ENCODE data around the gene MAML1.
A peak's percentile ranks its signal among the peaks of the same experiment; 100 is the strongest.

MAML1 gene

DNA sequence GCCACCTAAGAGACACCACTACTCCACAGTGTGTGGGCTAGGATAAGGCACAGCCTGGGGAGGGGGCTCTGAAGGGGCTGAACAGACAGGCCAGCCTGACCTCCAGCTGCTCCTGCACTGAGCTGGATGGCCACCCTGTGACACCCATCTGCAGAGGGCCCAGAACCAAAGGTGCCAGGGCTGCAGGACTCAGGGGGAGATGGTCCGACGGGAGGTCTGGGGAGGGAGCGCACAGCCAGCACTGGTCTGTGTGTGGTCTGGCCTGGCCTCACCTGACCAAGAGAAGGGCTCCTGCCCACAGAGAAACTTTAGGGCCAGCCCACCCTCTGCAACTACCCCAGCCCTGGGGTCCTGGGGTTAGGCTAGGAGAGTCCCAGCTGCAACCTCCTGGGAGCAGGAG, 62.0 kb downstream of the MAML1 start:
- no peak for DNase-seq

GRCh38 chr5:179795049-179795862, 62.6 kb downstream of the MAML1 start:
- no peak for DNase-seq

GRCh38 chr5:179795863-179796833, 63.5 kb downstream of the MAML1 start:
- DNase-seq, result no peak

DNA sequence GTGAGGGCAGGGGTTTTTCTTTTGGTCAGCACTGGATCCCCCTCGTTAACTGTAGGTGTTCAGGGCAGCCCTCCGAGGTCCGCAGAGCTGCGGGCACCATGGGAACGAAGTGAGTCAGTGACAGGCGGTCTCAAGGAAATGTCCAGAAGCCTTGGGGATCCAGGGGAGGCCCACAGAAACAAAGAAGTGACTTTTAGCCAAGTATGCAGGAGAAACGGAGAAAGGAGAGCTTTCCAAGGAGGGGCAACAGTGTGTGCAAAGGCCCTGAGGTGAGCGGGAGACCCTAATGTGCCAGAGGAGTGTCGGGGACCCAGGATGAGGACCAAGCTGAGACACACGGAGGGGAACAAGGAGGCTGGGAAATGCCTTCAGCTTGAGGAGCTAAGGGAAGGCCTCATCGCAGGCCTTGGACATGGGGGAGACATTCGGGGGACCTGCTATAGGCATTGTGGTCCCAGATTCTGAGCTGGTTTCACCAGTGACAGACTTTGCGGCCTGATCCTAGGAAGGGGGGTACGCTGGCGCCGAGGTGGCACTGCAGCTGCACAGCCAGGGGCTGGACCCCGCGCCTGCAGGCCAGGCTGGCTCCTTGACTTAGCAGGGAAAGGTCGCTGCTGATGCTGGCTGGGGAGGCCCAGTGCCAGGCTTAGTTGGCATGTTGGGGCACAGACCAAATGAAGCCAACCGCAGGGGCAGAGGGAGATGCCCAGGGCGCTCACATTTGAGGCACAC, 64.4 kb downstream of the MAML1 start:
- DNase-seq, result no peak

GRCh38 chr5:179797741-179798140, 65.1 kb downstream of the MAML1 start:
- DNase-seq, result no peak

- DNase-seq, result no peak
These were observed 65.6 kb downstream of the MAML1 start for GRCh38 chr5:179798144-179798770.

GRCh38 chr5:179798771-179799643, 66.4 kb downstream of the MAML1 start:
- DNase-seq, result no peak

DNA sequence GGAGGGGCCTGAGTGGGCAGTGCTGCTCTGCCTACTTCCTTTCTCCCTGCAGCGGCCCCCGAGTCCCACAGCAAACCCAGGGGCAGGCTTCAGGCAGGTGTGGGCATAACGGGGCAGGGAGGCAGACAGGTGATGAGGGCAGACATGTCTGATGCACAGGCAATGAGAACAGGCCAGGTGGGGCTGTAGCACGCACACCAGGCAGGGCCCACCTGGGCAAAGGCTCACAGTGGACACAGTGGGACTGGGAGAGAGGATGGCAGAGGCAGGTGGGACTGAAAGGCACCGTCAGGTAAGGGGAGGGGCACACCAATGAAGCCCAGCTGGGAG, 67.0 kb downstream of the MAML1 start:
- DNase-seq, result no peak

DNA sequence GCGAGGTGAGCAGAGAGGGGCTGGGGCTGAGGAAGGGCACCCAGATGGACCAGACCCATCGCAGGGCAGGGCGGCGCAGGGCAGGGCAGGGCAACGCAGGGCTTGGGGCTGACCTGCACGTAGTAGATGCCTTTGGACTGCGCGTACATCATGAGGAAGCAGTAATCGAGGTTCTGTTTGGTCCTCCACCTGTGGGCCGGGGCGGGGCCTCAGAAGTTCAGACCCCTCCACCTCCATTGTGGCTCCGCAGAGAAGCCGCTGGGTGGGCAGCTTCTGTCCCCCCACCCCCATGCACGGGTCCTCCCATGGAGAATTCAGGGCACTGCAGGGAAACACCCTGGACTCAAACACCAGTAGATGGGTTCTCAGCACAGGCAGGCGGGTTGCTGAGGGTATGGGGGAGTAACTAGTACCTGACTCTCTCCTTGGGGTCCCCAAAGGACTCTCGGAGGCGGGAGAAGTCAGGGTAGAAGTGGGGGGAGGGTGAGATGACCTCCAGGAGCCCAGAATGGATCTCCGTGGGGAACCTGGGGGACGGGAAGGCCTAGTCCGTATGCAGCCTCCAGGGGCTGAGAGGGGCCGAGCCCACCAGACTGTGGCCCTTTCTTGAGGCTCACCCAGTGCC, 67.6 kb downstream of the MAML1 start:
- DNase-seq, result no peak

DNA sequence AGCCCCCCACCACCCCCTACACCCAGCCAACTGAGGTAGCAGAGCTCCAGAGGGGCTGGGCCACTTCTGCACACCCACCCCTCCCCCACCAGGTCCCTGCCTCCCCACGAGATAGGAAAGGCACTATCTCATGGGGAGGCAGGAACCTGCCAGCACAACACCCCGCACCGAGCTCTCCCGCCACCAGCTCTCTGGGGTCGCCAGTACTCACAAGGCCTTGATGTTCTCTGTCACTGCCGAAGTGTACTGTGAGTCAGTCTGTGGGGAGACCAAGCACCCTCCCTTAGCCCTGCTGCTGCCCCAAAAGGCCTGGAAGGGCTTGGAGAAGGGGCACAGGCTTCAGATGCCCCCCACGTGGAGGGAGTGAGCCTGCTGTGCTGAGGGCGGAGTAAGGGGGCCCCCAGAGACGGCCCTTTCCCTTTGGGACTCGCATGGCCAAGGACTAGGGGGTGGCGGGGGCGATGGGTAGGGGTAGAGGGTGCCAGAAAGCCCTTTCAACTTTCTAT, 68.1 kb downstream of the MAML1 start:
- DNase-seq, result no peak

- DNase-seq, result no peak
These were observed 68.9 kb downstream of the MAML1 start for GRCh38 chr5:179801304-179802206.

DNA sequence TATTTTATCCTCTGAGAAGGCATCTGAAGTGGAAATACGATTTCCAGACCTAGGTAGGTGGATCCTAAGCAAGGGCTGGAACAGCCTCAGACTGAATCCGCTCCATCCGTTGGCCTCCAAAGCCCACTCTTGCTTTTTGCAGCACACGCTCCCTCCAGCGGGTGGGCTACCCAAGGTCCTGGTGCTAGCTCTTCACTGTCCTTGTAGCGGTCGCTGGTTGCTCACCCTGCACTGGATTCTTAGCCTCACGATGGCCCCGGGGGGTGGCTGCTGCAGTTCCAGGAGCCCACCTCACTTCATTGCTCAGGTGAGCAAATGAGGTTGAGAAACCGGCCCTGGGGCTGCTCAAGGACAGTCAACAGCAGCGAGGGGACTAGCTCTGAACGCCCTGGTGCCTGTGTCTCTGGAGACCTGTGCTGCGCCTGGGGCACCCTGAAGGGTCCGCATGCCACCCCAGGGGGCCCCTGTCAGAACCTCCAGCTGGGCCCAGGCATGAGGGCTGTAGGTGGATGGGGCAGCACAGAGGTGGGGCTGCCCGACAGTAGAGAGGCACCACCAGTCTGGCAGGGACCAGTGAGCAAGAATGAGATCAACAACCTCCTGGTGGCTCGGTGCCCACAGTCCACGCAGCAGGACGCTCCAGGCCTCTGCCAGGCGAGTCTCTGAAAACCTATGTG, 69.7 kb downstream of the MAML1 start:
- DNase-seq, result no peak

DNA sequence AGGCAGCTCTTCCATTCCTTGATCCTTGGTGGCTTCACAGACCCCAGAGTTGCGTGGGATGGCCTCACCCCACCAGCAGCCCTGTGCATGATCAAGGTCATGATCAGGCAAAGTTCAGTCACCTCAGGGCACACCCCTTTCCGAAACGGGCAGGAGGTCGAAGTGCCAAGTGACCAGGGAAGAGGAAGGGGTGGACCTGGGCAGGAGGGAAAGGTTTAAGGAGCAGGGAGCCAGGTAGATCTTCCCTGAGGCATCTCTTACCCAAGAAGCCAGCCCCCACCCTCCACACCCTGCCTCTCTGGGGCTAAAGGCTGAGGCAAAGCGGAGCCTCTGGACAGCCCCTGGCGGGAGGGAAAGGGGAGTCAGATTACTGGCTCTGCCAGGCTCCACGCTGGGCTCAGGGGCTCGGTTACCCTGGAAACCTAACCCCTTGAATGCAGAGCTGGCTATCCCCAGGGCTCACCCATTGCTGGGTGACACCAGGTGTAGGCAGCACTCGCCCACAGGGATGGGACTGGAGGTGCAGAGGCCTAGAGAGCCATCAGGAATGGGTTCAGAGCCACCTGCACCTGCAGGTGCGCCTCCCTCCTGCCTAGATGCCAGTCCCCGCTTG, 70.4 kb downstream of the MAML1 start:
- peak; percentile 48 for DNase-seq

GRCh38 chr5:179803651-179804554, 71.3 kb downstream of the MAML1 start:
- no peak for DNase-seq

GRCh38 chr5:179804555-179804947, 71.9 kb downstream of the MAML1 start:
- no peak for DNase-seq

GRCh38 chr5:179805070-179805528, 72.5 kb downstream of the MAML1 start:
- no peak for DNase-seq

GRCh38 chr5:179805529-179806249, 73.1 kb downstream of the MAML1 start:
- no peak for DNase-seq
